Stomach (tissue), 4 donors: ENCODE data around the gene ATG10.

Experiments used
- CTCF ChIP-seq, 7 experiments: fragments of 450-650 bp in 4 of 7; fragments of 200-600 bp in 3 of 7; sonication (generic) in 3 of 7; IDR thresholded peaks; one replicate each; pipeline ENCODE4 v1.5.1; 2016 to 2019; ENCODE audit warnings: antibody characterized with exemption in 7 of 7, control low read depth in 2 of 7, mild to moderate bottlenecking in 1 of 7
- EP300 ChIP-seq: sonication (generic); formaldehyde crosslinking; IDR thresholded peaks from one replicate; pipeline ENCODE4 v1.6.1; 2017; ENCODE audit warnings: antibody characterized with exemption

- TF ChIP-seq CTCF (IDR thresholded peaks at IDR 0.05) (no peak), EP300 (no peak)
Observed at GRCh38 chr5:82298668-82299067, 326.8 kb downstream of the ATG10 start.
